Mucosa of stomach (tissue), 1 donor: Measurements from ENCODE around the gene CHD6.

Experiments used
- H3K27me3 ChIP-seq: one replicate; pipeline ENCODE4 v1.7.0; 2013; ENCODE audit warnings: mild to moderate bottlenecking, low read length; ENCODE audit not compliant: control insufficient read depth, insufficient read depth
- H3K36me3 ChIP-seq: one replicate; pipeline ENCODE4 v1.7.0; 2013; ENCODE audit warnings: low read length; ENCODE audit not compliant: control insufficient read depth, insufficient read depth
- H3K4me1 ChIP-seq: one replicate; pipeline ENCODE4 v1.7.0; 2013; ENCODE audit warnings: mild to moderate bottlenecking, low read length; ENCODE audit not compliant: control insufficient read depth, insufficient read depth
- H3K4me3 ChIP-seq: one replicate; pipeline ENCODE4 v1.7.0; 2013; ENCODE audit warnings: low read length
- H3K9ac ChIP-seq: one replicate; pipeline ENCODE4 v1.7.0; 2013; ENCODE audit warnings: mild to moderate bottlenecking, low read length, moderate library complexity
- H3K9me3 ChIP-seq: one replicate; pipeline ENCODE4 v1.7.0; 2013; ENCODE audit warnings: mild to moderate bottlenecking, low read length, moderate library complexity; ENCODE audit not compliant: control insufficient read depth
- donor health status: Pancreatic carcinoma.

CHD6 gene

GRCh38 chr20:41437836-41438235 is 180.3 kb downstream of the CHD6 start:
- Histone ChIP-seq H3K9me3 (no peaks in the 10 kb centered on the region), H3K36me3 (no peaks in the 10 kb centered on the region), H3K4me1 (no peaks in the 10 kb centered on the region), H3K27me3 (no peaks in the 10 kb centered on the region), H3K4me3 (no peak overlapping the region), H3K9ac (no peak overlapping the region)

- Histone ChIP-seq H3K36me3 (no peaks in the 10 kb centered on the region), H3K9me3 (no peaks in the 10 kb centered on the region), H3K27me3 (no peaks in the 10 kb centered on the region), H3K9ac (no peak overlapping the region), H3K4me1 (no peaks in the 10 kb centered on the region), H3K4me3 (no peak overlapping the region)
Measured at GRCh38 chr20:41436679-41437078, 181.5 kb downstream of the CHD6 start.

- no peak overlapping the region for H3K9ac ChIP-seq
- H3K4me1 ChIP-seq = no peaks in the 10 kb centered on the region
- no peaks in the 10 kb centered on the region for H3K36me3 ChIP-seq
- H3K27me3 ChIP-seq = no peaks in the 10 kb centered on the region
- H3K4me3 ChIP-seq = no peak overlapping the region
- no peaks in the 10 kb centered on the region for H3K9me3 ChIP-seq
Measured at GRCh38 chr20:41433203-41433602, 185.0 kb downstream of the CHD6 start.

- Histone ChIP-seq H3K9me3 (no peaks in the 10 kb centered on the region), H3K9ac (no peak overlapping the region), H3K27me3 (no peaks in the 10 kb centered on the region), H3K4me3 (no peak overlapping the region), H3K4me1 (no peaks in the 10 kb centered on the region), H3K36me3 (no peaks in the 10 kb centered on the region)
Measured at GRCh38 chr20:41432746-41433145, 185.4 kb downstream of the CHD6 start.

- Histone ChIP-seq H3K4me3 (no peak overlapping the region), H3K27me3 (no peaks in the 10 kb centered on the region), H3K9me3 (no peaks in the 10 kb centered on the region), H3K36me3 (no peaks in the 10 kb centered on the region), H3K4me1 (no peaks in the 10 kb centered on the region), H3K9ac (no peak overlapping the region)
Measured at GRCh38 chr20:41428285-41428684, 189.9 kb downstream of the CHD6 start.

GRCh38 chr20:41427833-41428232 is 190.3 kb downstream of the CHD6 start:
- H3K27me3 ChIP-seq = no peaks in the 10 kb centered on the region
- no peaks in the 10 kb centered on the region for H3K4me1 ChIP-seq
- no peaks in the 10 kb centered on the region for H3K9me3 ChIP-seq
- H3K4me3 ChIP-seq = no peak overlapping the region
- H3K9ac ChIP-seq = no peak overlapping the region
- H3K36me3 ChIP-seq = no peaks in the 10 kb centered on the region

GRCh38 chr20:41426976-41427375 is 191.2 kb downstream of the CHD6 start:
- Histone ChIP-seq H3K27me3 (no peaks in the 10 kb centered on the region), H3K9ac (no peak overlapping the region), H3K9me3 (no peaks in the 10 kb centered on the region), H3K36me3 (peaks cover 1% of the 10 kb centered on the region), H3K4me1 (no peaks in the 10 kb centered on the region), H3K4me3 (no peak overlapping the region)

- Histone ChIP-seq H3K36me3 (peaks cover 8% of the 10 kb centered on the region), H3K4me1 (no peaks in the 10 kb centered on the region), H3K9ac (no peak overlapping the region), H3K4me3 (no peak overlapping the region), H3K9me3 (no peaks in the 10 kb centered on the region), H3K27me3 (no peaks in the 10 kb centered on the region)
Measured at GRCh38 chr20:41426086-41426830, 191.9 kb downstream of the CHD6 start.

GRCh38 chr20:41425180-41425884 is 192.8 kb downstream of the CHD6 start:
- Histone ChIP-seq H3K4me1 (no peaks in the 10 kb centered on the region), H3K9ac (no peak overlapping the region), H3K27me3 (no peaks in the 10 kb centered on the region), H3K4me3 (no peak overlapping the region), H3K9me3 (no peaks in the 10 kb centered on the region), H3K36me3 (peaks cover 13% of the 10 kb centered on the region)

GRCh38 chr20:41424546-41424945 is 193.6 kb downstream of the CHD6 start:
- Histone ChIP-seq H3K4me3 (no peak overlapping the region), H3K27me3 (no peaks in the 10 kb centered on the region), H3K36me3 (peaks cover 13% of the 10 kb centered on the region), H3K9ac (no peak overlapping the region), H3K9me3 (no peaks in the 10 kb centered on the region), H3K4me1 (no peaks in the 10 kb centered on the region)

GRCh38 chr20:41424011-41424410 is 194.2 kb downstream of the CHD6 start:
- no peak overlapping the region for H3K4me3 ChIP-seq
- H3K27me3 ChIP-seq = no peaks in the 10 kb centered on the region
- no peak overlapping the region for H3K9ac ChIP-seq
- H3K9me3 ChIP-seq = no peaks in the 10 kb centered on the region
- H3K4me1 ChIP-seq = no peaks in the 10 kb centered on the region
- peaks cover 13% of the 10 kb centered on the region for H3K36me3 ChIP-seq

- peaks cover 13% of the 10 kb centered on the region for H3K36me3 ChIP-seq
- H3K4me1 ChIP-seq = no peaks in the 10 kb centered on the region
- no peaks in the 10 kb centered on the region for H3K9me3 ChIP-seq
- H3K9ac ChIP-seq = no peak overlapping the region
- H3K4me3 ChIP-seq = no peak overlapping the region
- no peaks in the 10 kb centered on the region for H3K27me3 ChIP-seq
Measured at GRCh38 chr20:41422953-41423352, 195.2 kb downstream of the CHD6 start.
